Left ventricle myocardium inferior (tissue), 1 donor: ENCODE measurements around the gene TIGD1. TPM values are rescaled to one million over a fixed set of nuclear protein-coding genes. Genes with fewer than 3 reads are reported as not detected.
A peak's percentile ranks its signal among the peaks of the same experiment; 100 is the strongest.

Experiments used
- DNase-seq: peaks from one replicate; pipeline ENCODE4 v3.0.0-alpha.2; 2020
- H3K27ac ChIP-seq: fragments of 200-600 bp; replicated peaks from 2 replicates; pipeline ENCODE4 v1.8.0; 2021
- H3K27me3 ChIP-seq: fragments of 200-600 bp; 2 replicates; pipeline ENCODE4 v1.8.0; 2021; ENCODE audit warnings: low read depth
- H3K36me3 ChIP-seq: fragments of 200-600 bp; 2 replicates; pipeline ENCODE4 v1.8.0; 2021
- H3K4me1 ChIP-seq: fragments of 200-600 bp; 2 replicates; pipeline ENCODE4 v1.8.0; 2021
- H3K4me3 ChIP-seq: fragments of 200-600 bp; 2 replicates; pipeline ENCODE4 v1.8.0; 2021; ENCODE audit warnings: mild to moderate bottlenecking, moderate library complexity
- H3K9me3 ChIP-seq: fragments of 200-600 bp; replicated peaks from 2 replicates; pipeline ENCODE4 v1.8.0; 2021
- CTCF ChIP-seq: fragments of 200-600 bp; IDR thresholded peaks from 2 replicates; pipeline ENCODE4 v1.8.0; 2021; ENCODE audit warnings: antibody characterized with exemption, mild to moderate bottlenecking, borderline replicate concordance
- intact Hi-C: fragments of 100-400 bp; cut with micrococcal nuclease; formaldehyde crosslinking; loops from one replicate; pipeline ENCODE4 v1.11.0; 2022
- total RNA-seq: library from RNA; stranded (reverse); fragmentation: NEBNext Ultra II Directional; extraction: Animal tissue kit (Norgen Biotek cat#: 25700); gene quantifications from one replicate; pipeline ENCODE4 v1.2.1, GENCODE V29; 2021
- donor health status: DM: no; HTN: yes; CAD: no; lungs with severe emphysema.

TIGD1 gene
- total RNA-seq, 1 donor from 2014 or later: 2.4 TPM

GRCh38 chr2:232588680-232589585 lies 38.6 kb upstream of the TIGD1 start:
- H3K27me3 ChIP-seq: no peaks in the 10 kb centered on the region
- H3K36me3 ChIP-seq: peaks cover 5% of the 10 kb centered on the region
- no peak overlapping the region for H3K4me3 ChIP-seq
- H3K27ac ChIP-seq: no peak overlapping the region
- TF ChIP-seq CTCF: no peak
- peaks cover 24% of the 10 kb centered on the region for H3K4me1 ChIP-seq
- peaks cover 6% of the 10 kb centered on the region for H3K9me3 ChIP-seq
- peak; percentile 32 for DNase-seq
- intact Hi-C loops: no loop called here

GRCh38 chr2:232588031-232588430 lies 37.7 kb upstream of the TIGD1 start:
- Histone ChIP-seq H3K27ac (no peak overlapping the region), H3K4me1 (peaks cover 18% of the 10 kb centered on the region), H3K9me3 (peaks cover 8% of the 10 kb centered on the region), H3K27me3 (no peaks in the 10 kb centered on the region), H3K4me3 (no peak overlapping the region), H3K36me3 (peaks cover 8% of the 10 kb centered on the region)
- no peak for TF ChIP-seq CTCF
- intact Hi-C loops: no loop called here
- no peak for DNase-seq

- Histone ChIP-seq H3K27me3 (no peaks in the 10 kb centered on the region), H3K36me3 (peaks cover 12% of the 10 kb centered on the region), H3K27ac (no peak overlapping the region), H3K4me1 (peaks cover 13% of the 10 kb centered on the region), H3K9me3 (peaks cover 8% of the 10 kb centered on the region), H3K4me3 (no peak overlapping the region)
- intact Hi-C loops: no loop called here
- DNase-seq: no peak
- no peak for TF ChIP-seq CTCF
These were observed 37.2 kb upstream of the TIGD1 start for GRCh38 chr2:232587512-232587911.

- DNase-seq: no peak
- H3K36me3 ChIP-seq: peaks cover 16% of the 10 kb centered on the region
- H3K27me3 ChIP-seq: no peaks in the 10 kb centered on the region
- intact Hi-C loops: no loop called here
- peaks cover 8% of the 10 kb centered on the region for H3K9me3 ChIP-seq
- H3K4me1 ChIP-seq: peaks cover 10% of the 10 kb centered on the region
- no peak for TF ChIP-seq CTCF
- no peak overlapping the region for H3K4me3 ChIP-seq
- H3K27ac ChIP-seq: no peak overlapping the region
These were observed 36.7 kb upstream of the TIGD1 start for GRCh38 chr2:232586943-232587505.

- TF ChIP-seq CTCF: no peak
- Histone ChIP-seq H3K9me3 (peaks cover 8% of the 10 kb centered on the region), H3K4me1 (peaks cover 13% of the 10 kb centered on the region), H3K36me3 (peaks cover 32% of the 10 kb centered on the region), H3K27ac (no peak overlapping the region), H3K4me3 (no peak overlapping the region), H3K27me3 (no peaks in the 10 kb centered on the region)
- no peak for DNase-seq
- intact Hi-C loops: no loop called here
These were observed 33.9 kb upstream of the TIGD1 start for GRCh38 chr2:232584238-232584637.
